HG03103 (cell line): ENCODE measurements around the gene PCNT.

Experiments used
- ATAC-seq: cut with Tn5 transposase; IDR thresholded peaks from one replicate; pipeline ENCODE4 v1.9.1; 2021; ENCODE audit warnings: low read depth; ENCODE audit not compliant: unreplicated experiment

The PCNT gene

GRCh38 chr21:46323710-46324389, at the start of gene PCNT, which contains the start of gene C21orf58:
Gene PCNT, plus strand, starts transcription at chr21:46324156. Its CDS starts 73 bp downstream, at chr21:46324229.
Gene C21orf58, minus strand, starts transcription at chr21:46323870. Its CDS starts 1,132 bp downstream, at chr21:46322738.
- ATAC-seq = peak; percentile 78

- no peak for ATAC-seq
Observed at GRCh38 chr21:46274797-46275390, 49.1 kb upstream of the PCNT start.

GRCh38 chr21:46284077-46284644, 39.8 kb upstream of the PCNT start:
- no peak for ATAC-seq

- ATAC-seq = no peak
Observed at GRCh38 chr21:46284733-46285132, 39.2 kb upstream of the PCNT start.

GRCh38 chr21:46285206-46285661, 38.7 kb upstream of the PCNT start, which contains the start of gene MCM3AP:
Gene MCM3AP, minus strand, starts transcription at chr21:46285611. Its CDS starts 325 bp downstream, at chr21:46285286.
- no peak for ATAC-seq

GRCh38 chr21:46285761-46286647, 38.0 kb upstream of the PCNT start, which contains the start of gene YBEY:
Gene YBEY, plus strand, starts transcription at chr21:46286342. Its CDS starts 572 bp downstream, at chr21:46286914.
- ATAC-seq = peak; percentile 81

GRCh38 chr21:46286648-46287002, 37.3 kb upstream of the PCNT start:
- peak; percentile 3 for ATAC-seq

GRCh38 chr21:46287541-46287940, 36.4 kb upstream of the PCNT start:
- no peak for ATAC-seq

GRCh38 chr21:46289655-46290179, 34.2 kb upstream of the PCNT start:
- no peak for ATAC-seq

- no peak for ATAC-seq
Observed at GRCh38 chr21:46291561-46291960, 32.4 kb upstream of the PCNT start.

- ATAC-seq = no peak
Observed at GRCh38 chr21:46294647-46295176, 29.2 kb upstream of the PCNT start.

GRCh38 chr21:46295177-46295770, 28.7 kb upstream of the PCNT start:
- no peak for ATAC-seq

GRCh38 chr21:46295996-46296752, 27.8 kb upstream of the PCNT start:
- no peak for ATAC-seq

GRCh38 chr21:46297338-46298271, 26.4 kb upstream of the PCNT start:
- ATAC-seq = no peak

GRCh38 chr21:46299167-46299566, 24.8 kb upstream of the PCNT start:
- ATAC-seq = no peak

GRCh38 chr21:46301759-46302158, 22.2 kb upstream of the PCNT start:
- no peak for ATAC-seq

GRCh38 chr21:46304437-46304836, 19.5 kb upstream of the PCNT start:
- no peak for ATAC-seq

- no peak for ATAC-seq
Observed at GRCh38 chr21:46304955-46305354, 19.0 kb upstream of the PCNT start.
